ENCODE data around the gene COPG2. TPM values are rescaled to one million over a fixed set of nuclear protein-coding genes. Genes with fewer than 3 reads are reported as not detected.

The COPG2 gene
- total and polyA plus RNA-seq, 8 donors, result 16.6 to 50.3 (median 44.2) TPM

DNA sequence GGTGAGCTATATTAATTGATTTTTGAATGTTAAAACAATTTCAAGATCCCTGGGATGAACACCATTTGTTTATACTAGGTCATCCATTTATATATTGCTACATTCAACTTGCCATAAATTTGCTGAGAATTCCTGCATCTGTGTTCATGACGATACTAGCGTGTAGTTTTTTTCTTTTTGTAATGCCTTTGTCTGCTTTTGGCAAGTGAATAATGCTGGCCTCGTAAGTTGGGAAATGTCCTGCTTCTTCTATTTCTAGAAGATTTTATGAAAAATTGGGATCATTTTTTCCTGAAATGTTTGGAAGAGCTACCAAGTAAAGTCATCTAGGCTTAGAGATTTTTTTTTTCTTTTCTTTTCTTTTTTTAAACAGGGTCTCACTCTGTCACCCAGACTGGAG lies 189.6 kb downstream of the COPG2 start:
- no peak overlapping the region for H3K27ac ChIP-seq
- no peaks in the 10 kb centered on the region for H3K27me3 ChIP-seq
- H3K4me3 ChIP-seq, result no peak overlapping the region
- peaks cover 0 to 7% of the 10 kb centered on the region in 2 donors for H3K9me3 ChIP-seq
- no peaks in the 10 kb centered on the region for H3K4me1 ChIP-seq
- TF ChIP-seq, protein P1, sequence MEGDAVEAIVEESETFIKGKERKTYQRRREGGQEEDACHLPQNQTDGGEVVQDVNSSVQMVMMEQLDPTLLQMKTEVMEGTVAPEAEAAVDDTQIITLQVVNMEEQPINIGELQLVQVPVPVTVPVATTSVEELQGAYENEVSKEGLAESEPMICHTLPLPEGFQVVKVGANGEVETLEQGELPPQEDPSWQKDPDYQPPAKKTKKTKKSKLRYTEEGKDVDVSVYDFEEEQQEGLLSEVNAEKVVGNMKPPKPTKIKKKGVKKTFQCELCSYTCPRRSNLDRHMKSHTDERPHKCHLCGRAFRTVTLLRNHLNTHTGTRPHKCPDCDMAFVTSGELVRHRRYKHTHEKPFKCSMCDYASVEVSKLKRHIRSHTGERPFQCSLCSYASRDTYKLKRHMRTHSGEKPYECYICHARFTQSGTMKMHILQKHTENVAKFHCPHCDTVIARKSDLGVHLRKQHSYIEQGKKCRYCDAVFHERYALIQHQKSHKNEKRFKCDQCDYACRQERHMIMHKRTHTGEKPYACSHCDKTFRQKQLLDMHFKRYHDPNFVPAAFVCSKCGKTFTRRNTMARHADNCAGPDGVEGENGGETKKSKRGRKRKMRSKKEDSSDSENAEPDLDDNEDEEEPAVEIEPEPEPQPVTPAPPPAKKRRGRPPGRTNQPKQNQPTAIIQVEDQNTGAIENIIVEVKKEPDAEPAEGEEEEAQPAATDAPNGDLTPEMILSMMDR (IDR thresholded peaks at IDR 0.05), result no peak
- H3K36me3 ChIP-seq, result no peaks in the 10 kb centered on the region
- no peak for ATAC-seq
- no peak for DNase-seq
- intact Hi-C loops (cut with DNase I), result no loop called here

DNA sequence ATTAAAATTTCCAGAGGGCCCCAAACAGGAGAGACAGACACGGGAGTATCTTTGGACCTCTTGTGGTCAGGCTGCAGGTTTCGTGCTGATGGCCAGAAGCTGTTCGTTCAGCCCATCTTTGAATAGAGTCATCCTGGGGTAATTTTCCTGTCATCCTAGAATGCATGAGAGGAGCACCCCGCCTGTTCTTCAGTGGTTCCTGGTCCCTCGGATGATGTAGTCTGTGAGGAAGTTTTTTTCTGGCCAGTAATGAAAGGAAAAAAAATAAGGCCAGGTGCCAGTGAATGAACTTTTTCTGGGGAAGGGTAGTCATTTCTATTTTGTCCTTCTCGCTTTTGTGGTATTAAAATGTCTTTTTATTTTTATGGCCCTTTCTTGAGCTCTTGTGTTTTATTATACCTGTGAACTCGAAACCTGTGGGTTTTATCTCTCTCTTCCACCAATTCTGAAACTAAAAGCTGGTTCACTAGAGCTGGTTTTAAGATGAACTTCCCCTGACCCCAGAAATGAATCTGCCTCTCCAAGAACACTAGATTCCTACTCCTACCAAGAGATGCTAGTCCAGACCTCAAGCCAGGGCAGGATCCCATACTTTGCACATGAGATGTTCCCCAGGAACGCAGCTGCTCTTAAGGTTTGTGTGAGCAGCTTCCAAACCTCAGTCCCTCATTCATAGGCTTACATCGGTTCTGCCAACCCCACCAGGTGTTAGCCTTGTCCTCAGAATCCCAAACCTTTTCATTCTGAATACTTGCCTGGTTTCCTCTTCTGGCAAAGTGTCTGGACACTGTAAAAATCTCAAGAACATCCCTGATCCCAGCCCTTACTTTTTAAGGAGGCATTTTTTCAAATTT lies 192.0 kb downstream of the COPG2 start:
- Histone ChIP-seq H3K36me3 (no peaks in the 10 kb centered on the region), H3K27me3 (no peaks in the 10 kb centered on the region), H3K4me3 (no peak overlapping the region), H3K9me3 (peaks cover 0 to 7% of the 10 kb centered on the region in 2 donors), H3K4me1 (no peaks in the 10 kb centered on the region), H3K27ac (no peak overlapping the region)
- DNase-seq, result no peak
- no peak for ATAC-seq
- TF ChIP-seq, protein P1 (IDR thresholded peaks at IDR 0.05), result no peak
- intact Hi-C loops (cut with DNase I), result no loop called here

DNA sequence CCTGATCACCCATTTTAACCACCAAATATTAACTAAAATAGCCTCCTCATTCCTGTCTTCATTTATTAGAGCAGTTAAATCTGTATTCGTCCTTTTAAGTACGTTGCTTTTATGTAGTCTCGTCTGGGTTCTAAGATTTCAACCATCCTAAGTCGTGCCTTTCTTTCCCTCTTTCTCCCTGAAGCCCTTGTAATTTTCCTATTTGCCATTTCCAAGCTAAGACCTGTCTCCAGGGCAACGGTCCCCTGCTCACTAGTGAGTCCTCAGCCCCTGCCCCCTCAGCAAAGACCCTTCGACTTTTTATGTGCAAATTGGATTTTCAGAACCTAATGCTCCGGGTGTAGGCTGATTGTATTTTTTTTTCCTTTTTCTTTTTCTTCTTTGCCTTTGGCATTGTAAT lies 192.8 kb downstream of the COPG2 start:
- no peaks in the 10 kb centered on the region for H3K4me1 ChIP-seq
- peaks cover 0 to 7% of the 10 kb centered on the region in 2 donors for H3K9me3 ChIP-seq
- H3K4me3 ChIP-seq, result no peak overlapping the region
- TF ChIP-seq, protein P1 (IDR thresholded peaks at IDR 0.05), result no peak
- intact Hi-C loops (cut with DNase I), result no loop called here
- DNase-seq, result no peak
- no peaks in the 10 kb centered on the region for H3K27me3 ChIP-seq
- H3K27ac ChIP-seq, result no peak overlapping the region
- no peak for ATAC-seq
- H3K36me3 ChIP-seq, result no peaks in the 10 kb centered on the region

DNA sequence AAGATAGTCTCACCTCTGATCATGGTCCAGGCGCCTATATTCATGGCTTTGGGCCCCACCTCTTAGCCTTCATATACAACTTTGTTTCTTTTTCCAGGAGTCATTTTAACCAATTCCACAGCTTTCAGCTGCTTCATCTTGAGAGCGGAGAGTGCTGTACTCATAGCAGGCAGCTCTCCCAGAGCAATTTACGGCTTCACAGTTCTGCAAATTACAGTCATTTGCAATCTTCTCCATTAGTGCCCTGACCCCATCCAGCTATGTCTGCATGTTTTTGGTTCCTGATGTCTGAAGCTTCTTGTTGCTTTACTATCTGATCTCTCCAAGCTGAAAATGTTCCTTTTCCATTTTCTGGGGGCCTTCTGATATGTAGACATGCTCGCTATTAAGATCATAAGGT lies 194.7 kb downstream of the COPG2 start:
- TF ChIP-seq, protein P1 (IDR thresholded peaks at IDR 0.05), result no peak
- DNase-seq, result no peak
- Histone ChIP-seq H3K36me3 (no peaks in the 10 kb centered on the region), H3K27ac (no peak overlapping the region), H3K4me3 (no peak overlapping the region), H3K9me3 (peaks cover 0 to 7% of the 10 kb centered on the region in 2 donors), H3K4me1 (no peaks in the 10 kb centered on the region), H3K27me3 (no peaks in the 10 kb centered on the region)
- intact Hi-C loops (cut with DNase I), result no loop called here
- ATAC-seq, result no peak

DNA sequence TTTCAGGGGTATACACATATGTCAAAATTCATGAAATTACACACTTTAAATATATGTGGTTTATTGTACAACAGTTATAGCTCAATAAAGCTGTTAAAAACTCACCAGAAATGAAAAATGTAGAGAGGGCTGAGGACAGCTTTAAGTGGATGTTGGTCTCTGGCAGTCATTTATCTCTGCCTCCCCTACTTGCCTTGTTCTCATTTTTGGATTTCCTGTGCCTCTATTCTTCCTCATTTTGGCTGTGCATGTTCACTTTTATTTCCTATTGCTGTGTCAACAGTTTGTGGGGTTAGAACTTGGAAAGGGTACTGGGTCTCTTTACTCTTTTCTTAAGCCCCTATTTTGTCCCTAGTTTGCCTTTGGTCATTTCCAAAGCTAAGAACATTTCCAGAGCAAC lies 195.3 kb downstream of the COPG2 start:
- Histone ChIP-seq H3K9me3 (peaks cover 0 to 5% of the 10 kb centered on the region in 2 donors), H3K27ac (no peak overlapping the region), H3K4me3 (no peak overlapping the region), H3K4me1 (no peaks in the 10 kb centered on the region), H3K27me3 (no peaks in the 10 kb centered on the region), H3K36me3 (no peaks in the 10 kb centered on the region)
- DNase-seq, result no peak
- intact Hi-C loops (cut with DNase I), result no loop called here
- no peak for ATAC-seq
- TF ChIP-seq, protein P1 (IDR thresholded peaks at IDR 0.05), result no peak
